Neural crest cell (in vitro differentiated cells): ENCODE results near the gene CDK16. TPM values are rescaled to one million over a fixed set of nuclear protein-coding genes. Genes with fewer than 3 reads are reported as not detected.

Experiments used
- DNase-seq: peaks from one replicate; pipeline ENCODE4 v3.0.0; 2021; ENCODE audit warnings: low read depth, mixed read lengths, low spot score
- H3K27ac Mint-ChIP-seq: one replicate; pipeline ENCODE4 v1.8.0; 2021; ENCODE audit warnings: mild to moderate bottlenecking, mixed read lengths; ENCODE audit not compliant: unreplicated experiment
- H3K27me3 Mint-ChIP-seq: 2 replicates; pipeline ENCODE4 v1.8.0; 2021; ENCODE audit warnings: low read depth, mild to moderate bottlenecking, mixed read lengths
- H3K36me3 Mint-ChIP-seq: 2 replicates; pipeline ENCODE4 v1.8.0; 2021; ENCODE audit warnings: low read depth, mild to moderate bottlenecking, mixed read lengths
- H3K4me1 Mint-ChIP-seq: 2 replicates; pipeline ENCODE4 v1.8.0; 2021; ENCODE audit warnings: mixed read lengths
- H3K4me3 Mint-ChIP-seq: one replicate; pipeline ENCODE4 v1.8.0; 2021; ENCODE audit warnings: mild to moderate bottlenecking, mixed read lengths
- H3K9me3 Mint-ChIP-seq: 2 replicates; pipeline ENCODE4 v1.8.0; 2021; ENCODE audit warnings: mixed read lengths
- CTCF ChIP-seq: fragments of 200-600 bp; sonication (generic); conservative IDR thresholded peaks from 2 replicates; pipeline ENCODE4 v1.5.0; 2021; ENCODE audit warnings: antibody characterized with exemption, mild to moderate bottlenecking
- total RNA-seq: library from RNA; stranded (reverse); gene quantifications from 2 replicates; pipeline ENCODE4 v1.2.1, GENCODE V29; 2021

The CDK16 gene
- total RNA-seq, 1 donor from 2014 or later = 289 TPM

- no peak for TF ChIP-seq CTCF
- Mint-ChIP-seq H3K36me3 (peaks cover 13% of the 10 kb centered on the region), H3K9me3 (no peaks in the 10 kb centered on the region), H3K27ac (no peak overlapping the region), H3K4me3 (no peak overlapping the region), H3K4me1 (no peaks in the 10 kb centered on the region), H3K27me3 (no peaks in the 10 kb centered on the region)
- DNase-seq = no peak
Measured at GRCh38 chrX:47176101-47176740, 42.3 kb upstream of the CDK16 start.

- Mint-ChIP-seq H3K4me3 (no peak overlapping the region), H3K27ac (no peak overlapping the region), H3K9me3 (no peaks in the 10 kb centered on the region), H3K36me3 (peaks cover 13% of the 10 kb centered on the region), H3K4me1 (no peaks in the 10 kb centered on the region), H3K27me3 (no peaks in the 10 kb centered on the region)
- DNase-seq = no peak
- TF ChIP-seq CTCF = no peak
Measured at GRCh38 chrX:47177079-47177478, 41.4 kb upstream of the CDK16 start.

GRCh38 chrX:47178337-47178736 lies 40.1 kb upstream of the CDK16 start:
- no peak for TF ChIP-seq CTCF
- no peak overlapping the region for H3K4me3 Mint-ChIP-seq
- H3K36me3 Mint-ChIP-seq = peaks cover 17% of the 10 kb centered on the region
- no peaks in the 10 kb centered on the region for H3K9me3 Mint-ChIP-seq
- DNase-seq = no peak
- H3K4me1 Mint-ChIP-seq = no peaks in the 10 kb centered on the region
- H3K27ac Mint-ChIP-seq = no peak overlapping the region
- H3K27me3 Mint-ChIP-seq = no peaks in the 10 kb centered on the region

GRCh38 chrX:47179221-47179927 lies 39.1 kb upstream of the CDK16 start:
- peaks cover 17% of the 10 kb centered on the region for H3K36me3 Mint-ChIP-seq
- no peak for DNase-seq
- no peak overlapping the region for H3K27ac Mint-ChIP-seq
- H3K9me3 Mint-ChIP-seq = no peaks in the 10 kb centered on the region
- H3K4me1 Mint-ChIP-seq = no peaks in the 10 kb centered on the region
- peak overlapping the region; percentile 41 for H3K4me3 Mint-ChIP-seq
- no peak for TF ChIP-seq CTCF
- no peaks in the 10 kb centered on the region for H3K27me3 Mint-ChIP-seq

- Mint-ChIP-seq H3K27ac (no peak overlapping the region), H3K4me1 (no peaks in the 10 kb centered on the region), H3K27me3 (no peaks in the 10 kb centered on the region), H3K9me3 (no peaks in the 10 kb centered on the region), H3K4me3 (no peak overlapping the region), H3K36me3 (peaks cover 17% of the 10 kb centered on the region)
- no peak for TF ChIP-seq CTCF
- DNase-seq = no peak
Measured at GRCh38 chrX:47179928-47180255, 38.6 kb upstream of the CDK16 start.
